ENCODE measurements around the gene YJU2.
"Not testable (repeated sequence)": the region's sequence is repeated elsewhere in the genome, so short reads cannot be mapped to it uniquely, and the experiment has no call there.

Gene YJU2

DNA sequence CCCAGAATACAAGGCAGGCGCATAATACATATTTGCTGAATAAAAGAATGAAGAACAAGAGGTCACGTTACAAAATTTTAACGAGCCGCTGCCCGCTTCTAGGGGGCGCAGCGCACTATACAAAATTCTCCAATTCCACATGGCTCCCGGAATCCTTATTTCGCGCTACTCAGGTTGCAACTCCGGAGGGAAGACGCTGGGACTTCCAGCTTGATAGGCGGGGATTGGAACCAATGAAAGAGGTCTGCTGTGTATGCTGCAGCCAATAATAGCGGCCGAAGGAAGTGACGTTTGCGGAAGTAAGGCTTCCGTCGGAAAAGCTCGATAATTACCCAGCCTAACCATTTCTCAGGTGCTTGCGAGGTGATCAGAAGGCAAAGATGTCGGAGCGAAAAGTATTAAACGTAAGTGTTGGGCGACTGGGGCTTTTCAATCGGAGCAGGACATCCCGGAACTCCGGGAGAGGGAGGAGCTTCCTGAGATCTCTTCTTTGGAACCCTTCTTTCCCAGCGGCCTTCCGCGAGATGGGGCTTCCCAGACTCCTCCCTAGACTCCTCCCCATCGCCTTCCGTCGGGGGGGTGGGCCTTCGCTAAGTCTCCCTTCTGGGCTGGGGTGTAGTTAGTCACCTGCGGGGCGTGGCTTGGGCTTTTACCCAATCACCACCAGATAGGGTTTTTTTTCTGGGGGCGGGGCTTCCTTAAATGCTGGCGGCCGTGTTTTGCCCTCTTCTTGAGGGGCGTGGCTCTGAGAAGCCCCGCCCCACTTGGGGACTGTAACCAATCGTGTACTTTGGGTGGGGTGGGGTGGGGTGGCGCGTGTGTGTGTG, at the start of gene YJU2:
Gene YJU2, plus strand, starts transcription at position 314 of the 827 bp plus-strand sequence. Its CDS starts 67 bp downstream, at position 381.
- DNase-seq: peak; percentile 97

DNA sequence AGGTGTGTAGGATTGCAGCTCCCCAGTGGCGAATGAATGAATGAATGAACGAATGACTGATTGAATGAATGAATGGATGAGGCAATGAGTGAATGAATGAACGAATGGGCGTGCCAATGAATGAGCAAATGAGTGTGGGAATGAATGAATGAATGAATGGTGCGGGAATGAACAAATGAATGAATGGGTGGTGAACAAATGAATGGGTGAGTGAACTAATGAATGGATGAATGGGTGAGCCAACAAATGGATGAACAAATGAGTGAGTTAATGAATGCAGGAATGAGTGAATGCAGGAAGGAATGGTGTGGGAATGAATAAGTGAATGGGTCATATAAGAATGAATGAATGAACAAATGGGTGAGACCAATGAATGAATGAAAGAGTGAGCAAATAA, 49.7 kb upstream of the YJU2 start:
- DNase-seq: no peak

DNA sequence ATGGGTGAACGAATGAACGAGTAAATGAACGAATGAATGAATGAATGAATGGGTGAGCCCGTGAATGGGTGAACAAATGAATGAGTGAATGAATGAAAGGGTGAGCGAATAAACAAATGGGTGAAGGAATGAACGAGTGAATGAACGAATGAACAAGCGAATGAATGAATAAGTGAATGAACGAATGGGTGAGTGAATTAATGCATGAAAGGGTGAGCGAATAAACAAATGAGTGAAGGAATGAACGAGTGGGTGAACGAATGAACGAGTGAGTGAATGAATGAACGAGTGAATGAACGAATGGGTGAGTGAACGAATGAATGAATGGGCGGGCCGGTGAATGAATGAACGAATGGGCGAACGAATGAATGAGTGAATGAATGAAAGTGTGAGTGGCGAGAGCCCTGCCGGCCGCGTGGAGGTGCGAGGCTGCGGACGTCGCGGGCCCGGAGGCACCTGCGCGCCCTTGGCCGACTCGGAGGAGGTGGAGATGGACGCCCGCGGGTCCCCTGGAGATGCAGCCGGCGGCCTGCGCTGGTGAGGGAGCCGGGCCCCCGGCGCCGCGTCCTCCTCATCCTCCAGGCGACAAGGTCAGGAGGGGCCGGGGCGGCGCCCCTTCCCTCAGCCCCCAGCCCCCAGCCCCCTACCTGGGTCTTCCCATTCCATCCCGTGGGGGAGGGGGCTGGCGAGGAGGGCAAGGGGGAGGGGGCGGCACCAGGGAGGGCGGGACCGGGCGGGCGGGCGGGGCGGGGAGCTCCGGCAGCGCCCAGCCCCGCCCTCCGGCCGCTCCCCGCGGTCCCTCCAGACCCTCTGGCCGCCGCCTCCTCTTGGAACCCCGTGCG, 49.0 kb upstream of the YJU2 start:
- no peak for DNase-seq

DNA sequence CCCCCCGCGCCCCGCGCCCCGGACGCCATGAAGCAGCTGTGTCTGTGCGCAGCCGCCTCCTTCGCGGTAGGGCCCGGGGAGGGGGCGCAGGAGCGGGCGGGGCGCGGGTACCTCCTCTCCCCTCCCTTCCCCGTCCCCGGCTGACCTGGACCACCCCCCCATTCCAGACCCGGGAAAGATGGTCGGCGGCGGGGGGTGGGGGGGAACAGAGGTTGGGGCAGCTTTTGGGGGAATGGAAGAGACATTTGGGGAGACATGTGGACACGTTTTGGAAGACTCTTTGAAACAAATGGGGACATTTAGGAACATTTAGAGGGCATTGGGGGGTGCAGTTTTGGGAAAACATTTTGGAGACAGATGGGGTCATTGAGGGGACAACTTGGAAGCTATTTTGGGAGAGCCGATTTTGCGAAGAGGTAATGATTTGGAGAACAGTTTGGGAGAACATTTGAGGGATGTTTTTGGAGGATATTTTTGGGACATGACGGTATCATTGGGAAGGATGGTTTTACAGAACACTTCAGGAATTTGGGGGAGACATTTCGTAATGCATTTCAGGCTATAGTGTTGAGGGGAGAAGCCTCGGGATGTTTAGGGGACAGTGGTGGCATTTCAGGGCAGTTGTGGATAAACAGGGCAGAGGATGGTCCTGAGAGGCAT, 48.3 kb upstream of the YJU2 start:
- no peak for DNase-seq

DNA sequence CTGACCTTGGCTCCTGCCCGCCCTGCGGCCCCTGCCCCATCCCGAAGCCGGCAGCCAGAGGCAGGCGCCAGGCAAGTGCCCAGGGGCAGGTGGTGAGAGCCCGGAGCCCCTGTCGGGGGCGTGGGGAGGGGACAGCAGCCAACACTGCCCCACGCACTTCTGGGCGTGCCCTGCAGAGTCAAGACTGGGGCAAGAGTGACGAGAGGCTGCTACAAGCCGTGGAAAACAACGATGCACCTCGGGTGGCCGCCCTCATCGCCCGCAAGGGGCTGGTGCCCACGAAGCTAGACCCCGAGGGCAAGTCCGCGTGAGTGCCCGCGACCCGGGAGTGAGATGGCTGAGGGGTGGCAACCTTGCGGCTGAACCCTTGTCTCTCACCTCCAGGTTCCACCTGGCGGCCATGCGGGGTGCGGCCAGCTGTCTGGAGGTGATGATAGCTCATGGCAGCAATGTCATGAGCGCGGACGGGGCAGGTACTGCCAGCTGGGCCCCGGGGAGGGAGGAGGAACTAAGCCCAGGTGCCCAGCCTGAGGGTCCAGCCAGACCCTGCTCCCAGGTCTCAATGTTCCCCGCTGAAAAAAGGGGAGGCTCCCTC, 47.1 kb upstream of the YJU2 start:
- no peak for DNase-seq

DNA sequence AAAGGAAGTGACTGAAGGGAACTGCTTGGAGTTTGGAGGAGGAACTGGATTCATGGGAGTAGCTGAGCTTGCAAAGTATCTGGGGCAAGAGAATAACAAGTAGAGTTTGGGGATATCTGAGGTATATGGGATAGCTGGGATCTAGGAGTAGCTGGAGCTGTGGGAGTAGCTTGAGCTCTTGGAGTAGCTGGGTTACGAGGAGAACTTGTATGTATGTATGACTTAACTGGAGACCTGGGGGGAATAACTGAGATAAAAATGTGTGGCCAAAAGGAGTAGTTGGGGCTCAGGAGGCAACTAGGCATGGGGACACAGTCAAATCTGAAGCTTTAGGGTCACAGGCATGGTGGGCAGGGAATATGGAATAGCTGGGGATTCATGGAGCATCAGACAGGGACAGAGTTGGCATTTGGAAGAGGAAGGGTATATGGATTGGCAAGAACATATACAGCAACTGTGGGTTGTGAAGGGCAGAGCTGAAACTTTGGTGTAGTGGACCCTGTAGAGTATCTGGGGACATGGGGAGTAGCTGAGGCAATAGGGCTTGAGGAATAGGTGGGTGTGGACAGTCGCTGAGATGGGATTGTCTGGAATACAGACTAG, 45.8 kb upstream of the YJU2 start:
- no peak for DNase-seq

DNA sequence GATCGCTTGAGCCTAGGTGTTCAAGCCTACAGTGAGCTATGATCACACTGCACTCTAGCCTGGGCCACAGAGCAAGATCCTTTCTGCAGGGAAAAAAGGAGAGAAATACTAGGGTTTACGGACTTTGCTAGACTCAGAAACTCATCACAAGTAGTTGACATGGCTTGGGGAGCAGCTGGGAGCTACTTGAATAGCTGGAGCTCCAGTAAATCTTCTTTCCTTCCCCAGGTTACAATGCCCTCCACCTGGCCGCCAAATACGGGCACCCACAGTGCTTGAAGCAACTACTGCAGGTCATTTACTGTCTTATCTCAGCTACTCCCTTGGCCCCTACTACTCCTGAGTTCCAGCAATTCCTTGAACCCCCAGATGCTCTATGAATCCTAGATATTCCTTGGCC, 45.1 kb upstream of the YJU2 start:
- DNase-seq: no peak

DNA sequence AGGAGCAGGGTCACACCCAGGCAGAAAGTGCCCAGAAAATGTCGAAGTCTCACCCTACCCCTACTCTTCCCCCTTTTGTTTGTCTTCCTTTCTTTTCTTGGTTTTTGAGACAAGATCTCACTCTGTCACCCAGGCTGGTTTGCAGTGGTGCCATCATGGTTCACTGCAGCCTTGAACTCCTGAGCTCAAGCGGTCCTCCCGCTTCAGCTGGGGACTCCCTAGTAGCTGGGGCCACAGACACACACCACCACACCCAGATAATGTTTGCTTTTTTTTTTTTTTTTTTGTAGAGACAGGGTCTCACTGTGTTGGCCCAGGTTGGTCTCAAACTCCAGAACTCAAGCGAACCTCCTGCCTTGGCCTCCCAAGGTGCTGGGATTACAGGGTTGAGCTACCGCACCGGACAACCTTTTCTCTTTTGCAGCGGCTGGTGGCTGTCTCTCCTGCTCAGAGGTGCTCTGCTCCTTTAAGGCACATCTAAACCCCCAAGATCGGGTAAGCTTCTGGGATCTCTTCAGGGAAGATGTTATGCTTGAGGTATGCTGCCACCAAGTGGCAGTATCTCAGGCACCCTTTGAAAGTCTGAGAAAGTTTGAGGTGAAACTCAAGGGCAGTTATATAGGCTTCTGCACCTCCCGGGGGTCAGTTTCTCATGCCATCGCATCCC, 39.9 kb upstream of the YJU2 start:
- no peak for DNase-seq

DNA sequence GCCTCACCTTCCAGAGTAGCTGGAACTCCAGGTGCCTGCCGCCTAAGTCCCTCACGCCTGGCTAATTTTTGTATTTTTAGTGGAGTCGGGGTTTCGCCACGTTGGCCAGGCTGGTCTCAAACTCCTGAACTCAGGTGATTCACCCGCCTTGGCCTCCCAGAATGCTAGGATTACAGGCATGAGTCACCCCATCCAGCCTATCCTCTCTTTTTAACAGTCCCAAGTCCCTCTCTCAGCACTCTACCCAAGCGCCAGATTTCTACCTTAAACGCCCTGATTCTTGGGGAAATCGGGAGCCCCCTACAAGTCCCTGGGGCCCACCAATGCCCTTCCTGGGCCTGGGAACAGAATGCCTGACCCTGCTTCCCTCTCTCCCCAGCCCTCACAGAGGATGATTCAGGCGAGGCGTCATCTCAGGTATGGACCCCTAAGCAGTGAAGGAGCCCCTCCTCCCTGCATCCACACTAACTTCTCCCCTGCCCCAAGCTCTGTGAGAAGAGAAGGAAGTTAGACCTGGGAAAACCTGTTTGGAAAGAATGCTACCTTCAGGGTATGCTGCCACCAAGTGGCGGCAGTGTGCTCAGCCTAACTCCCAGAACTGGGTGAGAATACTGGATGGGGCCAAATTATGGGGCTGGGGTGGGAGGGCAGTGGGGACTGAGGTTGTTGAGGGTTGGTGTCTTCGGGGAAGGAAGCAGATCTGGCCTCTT, 38.3 kb upstream of the YJU2 start:
- no peak for DNase-seq

DNA sequence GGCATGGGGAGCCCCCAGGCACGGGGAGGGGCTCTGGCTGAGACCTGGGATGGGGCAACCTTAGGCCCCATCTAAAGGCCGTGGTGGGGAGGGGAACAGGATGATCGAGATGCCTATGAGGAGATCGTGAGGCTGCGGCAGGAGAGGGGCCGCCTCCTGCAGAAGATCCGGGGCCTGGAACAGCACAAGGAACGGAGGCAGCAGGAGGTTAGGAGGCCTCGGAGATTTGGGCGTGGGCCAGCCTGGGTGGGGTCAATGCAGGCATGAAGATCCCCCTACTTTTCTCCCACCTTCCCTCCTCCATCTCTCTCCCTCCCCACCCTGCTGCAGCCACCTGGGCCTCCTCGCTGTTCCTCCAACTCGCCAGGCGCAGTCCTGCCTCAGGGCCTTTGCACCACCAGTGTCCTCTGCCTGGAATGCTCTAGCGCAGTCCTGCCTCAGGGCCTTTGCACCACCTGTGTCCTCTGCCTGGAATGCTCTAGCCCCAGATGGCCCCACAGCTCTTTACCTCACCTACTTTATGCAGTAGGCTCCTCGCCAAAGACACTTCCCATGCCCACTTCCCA, 36.6 kb upstream of the YJU2 start:
- no peak for DNase-seq

DNA sequence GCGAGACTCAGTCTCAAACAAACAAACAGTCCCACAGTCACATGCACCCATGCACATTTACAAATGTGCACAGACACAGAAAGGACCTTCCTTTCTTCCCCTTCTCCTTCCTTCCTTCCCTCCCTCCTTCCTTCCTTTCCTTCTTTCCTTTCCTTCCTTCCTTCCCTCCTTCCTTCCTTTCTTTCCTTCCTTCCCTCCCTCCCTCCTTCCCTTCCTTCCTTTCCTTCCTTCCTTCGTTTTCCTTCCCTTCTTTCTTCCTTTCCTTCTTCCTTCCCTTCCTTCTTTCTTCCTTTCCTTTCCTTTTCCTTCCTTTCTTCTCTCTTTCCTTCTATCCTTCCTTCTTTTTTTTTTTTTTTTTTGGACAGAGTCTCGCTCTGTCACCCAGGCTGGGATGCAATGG, 33.8 kb upstream of the YJU2 start:
- no peak for DNase-seq

DNA sequence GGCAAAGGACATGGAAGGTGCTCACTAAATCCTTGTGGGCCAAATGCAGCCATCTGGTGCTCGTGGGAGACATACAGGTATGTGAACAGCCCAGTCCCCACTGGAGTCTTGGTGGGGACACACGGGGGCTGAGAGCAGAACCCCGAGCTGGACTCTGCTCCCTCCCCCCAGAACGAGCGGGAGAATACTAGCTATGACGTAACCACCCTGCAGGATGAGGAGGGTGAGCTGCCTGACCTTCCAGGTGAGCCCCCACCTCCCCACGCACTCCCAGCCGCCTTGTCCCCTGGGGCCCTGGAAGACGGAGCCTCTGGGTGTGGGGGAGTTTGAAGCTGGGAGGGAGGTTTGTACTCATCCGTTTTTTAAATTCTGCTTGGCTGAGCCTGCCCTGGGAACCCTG, 31.1 kb upstream of the YJU2 start:
- DNase-seq: no peak

DNA sequence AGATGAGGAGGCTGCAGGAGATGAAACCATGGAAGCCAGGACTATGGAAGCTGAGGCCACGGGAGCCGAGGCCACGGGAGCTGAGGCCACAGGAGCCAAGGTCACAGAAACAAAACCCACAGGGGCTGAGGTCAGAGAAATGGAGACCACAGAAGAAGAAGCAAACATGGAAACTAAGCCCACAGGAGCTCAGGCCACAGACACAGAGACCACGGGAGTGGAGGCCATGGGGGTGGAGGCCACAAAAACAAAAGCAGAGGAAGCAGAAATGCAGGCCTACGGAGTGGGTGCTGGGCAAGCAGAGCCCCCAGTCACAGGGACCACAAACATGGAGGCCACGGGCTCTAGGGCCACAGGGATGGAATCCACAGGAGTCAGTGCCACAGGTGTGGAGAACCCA, 30.0 kb upstream of the YJU2 start:
- DNase-seq: no peak

DNA sequence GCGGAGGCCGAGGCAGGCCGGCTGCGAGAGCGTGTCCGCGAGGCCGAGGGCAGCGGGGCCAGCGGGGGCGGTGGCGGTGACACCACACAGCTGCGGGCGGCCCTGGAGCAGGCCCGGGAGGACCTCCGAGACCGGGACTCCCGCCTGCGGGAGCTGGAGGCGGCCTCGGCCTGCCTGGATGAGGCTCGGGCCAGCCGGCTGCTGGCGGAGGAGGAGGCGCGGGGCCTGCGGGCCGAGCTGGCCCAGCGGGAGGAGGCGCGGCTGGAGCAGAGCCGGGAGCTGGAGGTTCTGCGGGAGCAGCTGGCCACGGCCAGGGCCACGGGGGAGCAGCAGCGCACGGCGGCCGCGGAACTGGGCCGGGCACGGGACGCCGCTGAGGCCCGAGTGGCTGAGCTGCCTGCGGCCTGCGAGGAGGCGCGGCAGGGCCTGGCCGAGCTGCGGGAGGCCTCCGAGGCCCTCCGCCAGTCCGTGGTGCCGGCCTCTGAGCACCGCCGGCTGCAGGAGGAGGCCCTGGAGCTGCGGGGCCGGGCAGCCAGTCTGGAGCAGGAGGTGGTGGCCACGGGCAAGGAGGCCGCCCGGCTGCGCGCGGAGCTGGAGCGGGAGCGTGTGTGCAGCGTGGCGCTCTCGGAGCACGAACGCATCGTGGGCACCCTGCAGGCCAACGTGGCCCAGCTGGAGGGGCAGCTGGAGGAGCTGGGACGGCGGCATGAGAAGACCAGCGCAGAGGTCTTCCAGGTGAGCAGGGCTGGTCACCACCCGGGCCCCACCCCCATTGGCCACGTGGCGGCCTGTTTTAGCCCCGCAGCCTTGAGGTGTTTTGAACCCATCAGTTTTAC, 29.2 kb upstream of the YJU2 start:
- no peak for DNase-seq

DNA sequence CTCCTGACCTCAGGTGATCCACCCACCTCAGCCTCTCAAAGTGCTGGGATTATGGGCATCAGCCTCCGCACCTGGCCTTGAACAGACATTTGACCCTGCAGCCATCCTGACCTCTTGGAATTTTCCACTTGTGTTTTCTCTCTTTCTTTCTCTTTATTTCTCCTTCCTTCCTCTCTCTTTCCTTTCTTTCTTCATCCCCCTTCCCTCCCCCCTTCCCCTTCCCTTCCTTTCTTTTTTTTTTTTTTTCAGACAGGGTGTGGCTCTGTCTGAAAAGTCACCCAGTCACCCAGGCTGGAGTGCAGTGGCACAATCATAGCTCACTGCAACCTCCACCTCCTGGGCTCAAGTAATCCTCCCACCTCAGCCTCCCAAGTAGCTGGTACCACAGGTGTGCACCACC, 28.4 kb upstream of the YJU2 start:
- DNase-seq: not testable (repeated sequence)

DNA sequence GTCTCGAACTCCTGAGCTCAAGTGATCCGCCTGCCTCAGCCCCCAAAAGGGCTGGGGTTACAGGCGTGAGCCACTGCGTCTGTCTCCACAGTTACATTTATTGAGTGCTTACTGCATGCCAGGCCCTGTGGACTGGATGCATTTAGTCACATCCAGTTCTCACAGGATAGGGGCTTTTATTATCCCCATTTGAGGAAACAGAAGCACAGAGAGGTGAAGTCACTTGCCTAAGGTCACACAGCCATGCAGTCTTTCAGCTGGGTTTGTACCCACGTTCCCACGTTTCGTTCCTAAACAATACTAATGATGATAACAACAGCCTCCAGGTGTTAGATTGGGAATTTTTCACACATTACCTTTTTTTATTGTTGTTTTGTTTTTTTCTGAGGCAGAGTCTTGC, 26.7 kb upstream of the YJU2 start:
- no peak for DNase-seq

DNA sequence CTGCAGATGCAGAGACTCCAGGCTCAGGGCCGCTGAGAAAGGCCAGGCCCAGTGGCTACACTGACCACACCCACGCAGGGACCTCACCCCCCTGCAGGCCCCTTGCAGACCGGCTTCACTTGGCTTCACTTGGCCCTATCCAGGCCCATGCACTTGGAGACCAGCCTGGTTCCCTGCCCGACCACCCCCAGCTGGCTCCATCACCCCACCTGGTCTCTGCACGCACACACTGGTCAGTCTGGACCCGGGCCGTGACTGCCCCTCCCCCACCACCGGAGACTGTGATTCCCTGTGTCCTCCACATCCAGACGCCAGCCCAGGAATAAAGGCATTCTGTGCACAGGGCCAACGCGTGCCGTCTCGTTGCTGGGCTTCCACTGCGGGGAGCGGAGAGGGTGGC, 22.4 kb upstream of the YJU2 start:
- DNase-seq: no peak

DNA sequence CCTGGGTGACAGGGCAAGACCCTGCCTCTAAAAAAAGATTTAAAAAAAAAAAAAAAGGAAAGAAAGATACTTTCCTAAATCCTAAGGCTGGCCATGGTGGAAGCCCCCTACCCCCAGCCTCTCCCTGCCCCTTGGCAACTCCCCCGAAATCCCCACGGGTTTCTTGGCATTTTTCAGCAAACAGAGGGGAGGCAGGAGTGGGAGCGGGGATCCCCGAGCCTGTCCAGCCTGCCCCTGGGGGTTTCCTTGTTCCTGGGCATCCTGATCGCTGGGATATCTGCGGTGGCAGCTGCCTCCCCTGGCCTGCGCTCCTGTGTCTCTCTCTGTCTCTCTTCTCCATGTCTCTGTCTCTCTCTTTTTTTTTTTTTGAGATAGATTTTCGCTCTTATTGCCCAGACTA, 21.0 kb upstream of the YJU2 start:
- no peak for DNase-seq

DNA sequence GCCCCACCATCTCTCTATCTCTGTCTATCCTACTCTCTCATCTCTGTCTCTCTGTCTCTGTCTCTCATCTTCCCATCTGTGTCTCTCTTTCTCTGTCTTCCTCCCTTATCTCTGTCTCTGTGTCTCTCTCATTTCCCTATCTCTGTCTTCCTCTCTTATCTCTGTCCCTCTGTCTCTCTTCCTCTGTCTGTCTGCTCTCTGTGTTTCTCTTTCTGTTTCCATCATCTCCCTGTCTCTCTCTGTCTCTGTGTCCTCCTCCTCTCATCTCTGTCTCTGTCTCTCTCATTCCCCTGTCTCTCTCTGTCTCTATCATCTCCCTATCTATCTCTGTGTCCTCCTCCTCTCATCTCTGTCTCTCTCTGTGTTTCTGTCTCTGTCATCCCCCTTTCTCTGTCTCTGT, 19.1 kb upstream of the YJU2 start:
- no peak for DNase-seq

DNA sequence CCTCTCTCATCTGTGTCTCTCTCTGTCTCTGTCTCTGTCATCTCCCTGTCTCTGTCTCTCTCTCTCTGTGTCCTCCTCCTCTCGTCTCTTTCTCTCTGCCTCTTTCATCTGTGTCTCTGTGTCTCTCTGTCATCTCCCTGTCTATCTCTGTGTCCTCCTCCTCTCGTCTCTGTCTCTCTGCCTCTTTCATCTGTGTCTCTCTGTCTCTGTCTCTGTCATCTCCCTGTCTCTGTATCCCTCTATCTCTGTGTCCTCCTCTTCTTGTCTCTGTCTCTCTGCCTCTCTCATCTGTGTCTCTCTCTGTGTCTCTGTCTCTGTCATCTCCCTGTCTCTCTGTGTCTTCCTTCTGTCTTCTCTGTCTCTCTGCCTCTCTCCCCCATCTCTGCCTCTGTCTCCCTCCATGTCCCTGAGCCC, 18.1 kb upstream of the YJU2 start:
- no peak for DNase-seq

Data from activated CD8-positive, alpha-beta memory T cell treated with anti-CD3 and anti-CD28 coated beads for 24 hours (primary cell).